A549 treated with dexamethasone at 1 μM for 4 hours (cell line): ENCODE measurements around the gene DDX47. TPM values are rescaled to one million over a fixed set of nuclear protein-coding genes. Genes with fewer than 3 reads are reported as not detected.

Experiments used
- total RNA-seq: library from RNA; stranded (reverse); fragments of 200-300 nt; extraction: Qiagen RNA extraction; gene quantifications from 5 replicates; pipeline ENCODE4 v1.2.3, GENCODE V29; 2022

DDX47 gene
- 69.4 to 90.5 TPM (median 69.9 TPM) in 5 replicates for total RNA-seq

GRCh38 chr12:12813120-12814101 is at the start of gene DDX47:
Gene DDX47, plus strand, starts transcription at chr12:12813346. Its CDS starts 22 bp downstream, at chr12:12813368.

GRCh38 chr12:12784911-12785814 is 28.0 kb upstream of the DDX47 start, which contains the start of gene APOLD1:
Gene APOLD1, plus strand, starts transcription at chr12:12785659. Its CDS starts 33 bp downstream, at chr12:12785692.

Other genes with a start within 250 kb of the DDX47 start
- 17.7 to 20.3 TPM (median 18.9 TPM) in 5 replicates for gene CREBL2, start 201.5 kb upstream of the DDX47 start, total RNA-seq
- gene GPR19, start 117.2 kb upstream of the DDX47 start, total RNA-seq, result 0.57 to 1.2 TPM (median 0.86 TPM) in 5 replicates
- gene CDKN1B, start 96.0 kb upstream of the DDX47 start, total RNA-seq, result 13.6 to 16.2 TPM (median 14.2 TPM) in 5 replicates
- gene APOLD1, start 27.7 kb upstream of the DDX47 start, total RNA-seq, result 0.22 to 0.45 TPM (median 0.39 TPM) in 5 replicates
- 174 to 283 TPM (median 256 TPM) in 5 replicates for gene GPRC5A, start 78.2 kb downstream of the DDX47 start, total RNA-seq
- not detected in 5 replicates for gene GPRC5D, start 138.8 kb downstream of the DDX47 start, total RNA-seq
- 50.6 to 59.0 TPM (median 50.8 TPM) in 5 replicates for gene HEBP1, start 186.9 kb downstream of the DDX47 start, total RNA-seq
- gene FAM234B, start 231.0 kb downstream of the DDX47 start, total RNA-seq, result 3.7 to 4.8 TPM (median 4.5 TPM) in 5 replicates